Osteocyte (in vitro differentiated cells): ENCODE results near the gene R3HDM2. TPM values are rescaled to one million over a fixed set of nuclear protein-coding genes. Genes with fewer than 3 reads are reported as not detected.

Experiments used
- DNase-seq: peaks from one replicate; pipeline ENCODE4 v3.0.0; 2021; ENCODE audit warnings: mixed read lengths; ENCODE audit not compliant: unreplicated experiment; ENCODE audit errors: extremely low spot score
- H3K27ac Mint-ChIP-seq: one replicate; pipeline ENCODE4 v1.8.0; 2021; ENCODE audit warnings: mild to moderate bottlenecking, mixed read lengths; ENCODE audit not compliant: unreplicated experiment
- H3K27me3 Mint-ChIP-seq: one replicate; pipeline ENCODE4 v1.8.0; 2021; ENCODE audit warnings: mixed read lengths; ENCODE audit not compliant: unreplicated experiment
- H3K36me3 Mint-ChIP-seq: one replicate; pipeline ENCODE4 v1.8.0; 2021; ENCODE audit warnings: mixed read lengths; ENCODE audit not compliant: unreplicated experiment
- H3K4me1 Mint-ChIP-seq: one replicate; pipeline ENCODE4 v1.8.0; 2021; ENCODE audit warnings: mixed read lengths; ENCODE audit not compliant: unreplicated experiment
- H3K4me3 Mint-ChIP-seq: one replicate; pipeline ENCODE4 v1.8.0; 2021; ENCODE audit warnings: mild to moderate bottlenecking, moderate library complexity, mixed read lengths; ENCODE audit not compliant: unreplicated experiment
- H3K9me3 Mint-ChIP-seq: one replicate; pipeline ENCODE4 v1.8.0; 2021; ENCODE audit warnings: mixed read lengths; ENCODE audit not compliant: unreplicated experiment
- CTCF ChIP-seq: fragments of 200-600 bp; sonication (generic); IDR thresholded peaks from 2 replicates; pipeline ENCODE4 v1.5.0; 2021; ENCODE audit warnings: antibody characterized with exemption, mild to moderate bottlenecking, moderate library complexity
- total RNA-seq: library from RNA; stranded (reverse); gene quantifications from 2 replicates; pipeline ENCODE4 v1.2.1, GENCODE V29; 2021

Gene R3HDM2
- total RNA-seq, 1 donor from 2014 or later: 65.0 TPM

- no peak for DNase-seq
- Mint-ChIP-seq H3K4me1 (peaks cover 2% of the 10 kb centered on the region), H3K27me3 (no peaks in the 10 kb centered on the region), H3K36me3 (peaks cover 13% of the 10 kb centered on the region), H3K27ac (no peak overlapping the region), H3K4me3 (no peak overlapping the region), H3K9me3 (no peaks in the 10 kb centered on the region)
- TF ChIP-seq CTCF: no peak
These were observed 70.4 kb downstream of the R3HDM2 start for GRCh38 chr12:57360468-57360867.

DNA sequence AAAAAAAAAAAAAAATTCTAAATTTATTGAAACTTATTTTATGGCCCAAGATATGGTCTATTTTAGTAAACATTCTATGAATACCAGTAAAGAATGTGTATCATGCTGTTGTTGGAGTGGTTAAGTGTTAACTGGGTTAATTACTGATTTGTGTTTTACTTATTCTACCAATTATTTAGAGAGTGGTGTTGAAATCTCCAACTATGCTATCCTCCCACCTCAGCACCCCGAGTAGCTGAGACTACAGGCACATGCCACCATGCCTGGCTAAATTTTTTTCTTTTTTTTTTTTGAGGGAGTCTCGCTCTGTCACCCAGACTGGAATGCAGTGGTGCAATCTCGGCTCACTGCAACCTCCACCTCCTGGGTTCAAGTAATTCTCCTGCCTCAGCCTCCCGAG is 72.2 kb downstream of the R3HDM2 start:
- no peak for DNase-seq
- Mint-ChIP-seq H3K4me3 (no peak overlapping the region), H3K27ac (no peak overlapping the region), H3K36me3 (peaks cover 13% of the 10 kb centered on the region), H3K4me1 (peaks cover 2% of the 10 kb centered on the region), H3K9me3 (no peaks in the 10 kb centered on the region), H3K27me3 (no peaks in the 10 kb centered on the region)
- TF ChIP-seq CTCF: no peak

- H3K27ac Mint-ChIP-seq: no peak overlapping the region
- peaks cover 2% of the 10 kb centered on the region for H3K4me1 Mint-ChIP-seq
- H3K9me3 Mint-ChIP-seq: no peaks in the 10 kb centered on the region
- no peak overlapping the region for H3K4me3 Mint-ChIP-seq
- DNase-seq: no peak
- H3K36me3 Mint-ChIP-seq: peaks cover 11% of the 10 kb centered on the region
- no peaks in the 10 kb centered on the region for H3K27me3 Mint-ChIP-seq
- TF ChIP-seq CTCF: no peak
These were observed 75.1 kb downstream of the R3HDM2 start for GRCh38 chr12:57355734-57356133.

- TF ChIP-seq CTCF: no peak
- DNase-seq: no peak
- Mint-ChIP-seq H3K27ac (no peak overlapping the region), H3K27me3 (no peaks in the 10 kb centered on the region), H3K4me3 (no peak overlapping the region), H3K4me1 (peaks cover 2% of the 10 kb centered on the region), H3K36me3 (peaks cover 15% of the 10 kb centered on the region), H3K9me3 (peaks cover 7% of the 10 kb centered on the region)
These were observed 78.7 kb downstream of the R3HDM2 start for GRCh38 chr12:57352166-57352565.

DNA sequence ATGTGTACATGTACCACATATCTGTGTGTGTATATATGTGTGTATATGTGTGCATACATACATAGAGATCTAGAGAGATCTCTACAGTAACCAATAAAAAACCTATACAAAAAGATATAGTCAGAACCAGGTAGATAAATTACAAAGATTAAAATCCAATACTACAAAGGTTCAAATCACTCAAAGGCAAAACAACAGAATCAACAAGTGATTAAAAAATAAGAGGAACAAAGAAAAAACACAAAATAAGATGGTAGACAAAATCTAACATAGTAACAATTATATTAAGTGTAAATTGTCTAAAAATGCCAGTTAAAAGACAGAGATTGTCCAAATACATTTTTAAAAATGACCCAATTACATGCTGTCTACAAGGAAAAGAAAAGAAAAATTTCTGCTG is 83.6 kb downstream of the R3HDM2 start:
- H3K36me3 Mint-ChIP-seq: peaks cover 22% of the 10 kb centered on the region
- no peak for TF ChIP-seq CTCF
- H3K4me1 Mint-ChIP-seq: peaks cover 4% of the 10 kb centered on the region
- no peak for DNase-seq
- peaks cover 14% of the 10 kb centered on the region for H3K9me3 Mint-ChIP-seq
- H3K27ac Mint-ChIP-seq: no peak overlapping the region
- no peaks in the 10 kb centered on the region for H3K27me3 Mint-ChIP-seq
- no peak overlapping the region for H3K4me3 Mint-ChIP-seq
